ENCODE results near the gene ADAT3.

GRCh38 chr19:1856698-1857603 is 48.2 kb upstream of the ADAT3 start:
- TF ChIP-seq CTCF (IDR thresholded peaks at IDR 0.05 in 8 of 11, conservative IDR thresholded peaks at IDR 0.05 in 3 of 11) (no peak), POLR2A (IDR thresholded peaks at IDR 0.05) (no peak)

All from spleen (tissue), 7 donors.